Embryonic facial prominence (tissue), 1 donor: ENCODE measurements around the gene CENATAC.
"Not testable (repeated sequence)": the region's sequence is repeated elsewhere in the genome, so short reads cannot be mapped to it uniquely, and the experiment has no call there.

Experiments
- DNase-seq: peaks from one replicate; pipeline ENCODE4 v3.0.0-alpha.2; 2016; ENCODE audit errors: extremely low spot score

Gene CENATAC

DNA sequence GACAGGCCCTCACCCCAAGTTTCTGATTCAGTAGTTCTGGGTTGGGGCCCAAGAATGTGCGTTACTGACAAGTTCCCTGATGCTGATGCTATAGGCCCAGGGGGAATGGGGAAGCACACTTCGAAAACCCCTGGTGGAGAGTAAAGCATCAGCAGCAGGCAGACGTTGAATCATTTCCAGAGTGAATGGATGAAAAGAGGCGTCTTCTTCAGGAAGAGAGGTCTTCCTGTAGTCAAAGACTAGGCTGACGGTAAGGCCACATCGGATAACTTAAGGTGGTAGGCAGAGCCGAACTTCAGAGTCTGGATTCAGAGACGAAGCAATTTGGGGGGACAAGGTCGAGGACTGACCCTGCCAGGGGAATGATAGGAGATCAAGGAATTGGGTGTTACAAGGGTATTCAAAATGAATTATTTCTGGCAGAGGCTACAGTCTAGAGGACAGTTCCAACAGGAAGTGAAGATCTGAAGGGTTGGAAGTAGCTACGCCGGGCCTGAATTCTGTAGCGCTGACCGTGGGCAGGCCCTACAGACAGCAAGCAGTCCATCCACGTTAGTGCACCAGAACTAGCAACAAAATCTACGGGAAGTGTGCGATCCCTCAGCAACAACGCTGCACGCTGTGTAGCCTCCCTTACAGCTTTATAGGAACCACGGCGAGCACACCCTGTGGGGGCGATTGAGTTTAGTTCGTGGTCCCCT, 862 bp upstream of the CENATAC start:
- no peak for DNase-seq

DNA sequence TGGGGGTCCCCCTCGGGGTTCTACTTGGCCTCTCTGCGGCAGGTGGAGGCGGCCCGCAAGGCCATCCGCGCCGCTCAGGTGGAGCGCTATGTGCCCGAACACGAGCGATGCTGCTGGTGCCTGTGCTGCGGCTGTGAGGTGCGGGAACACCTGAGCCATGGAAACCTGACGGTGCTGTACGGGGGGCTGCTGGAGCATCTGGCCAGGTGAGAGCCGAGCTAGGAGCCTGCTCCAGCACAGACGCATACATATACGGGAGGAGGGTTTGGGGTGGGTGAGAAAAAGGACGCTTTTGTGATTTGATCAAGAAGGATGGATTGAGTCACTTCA, 415 bp downstream of the CENATAC start:
- DNase-seq, result no peak

DNA sequence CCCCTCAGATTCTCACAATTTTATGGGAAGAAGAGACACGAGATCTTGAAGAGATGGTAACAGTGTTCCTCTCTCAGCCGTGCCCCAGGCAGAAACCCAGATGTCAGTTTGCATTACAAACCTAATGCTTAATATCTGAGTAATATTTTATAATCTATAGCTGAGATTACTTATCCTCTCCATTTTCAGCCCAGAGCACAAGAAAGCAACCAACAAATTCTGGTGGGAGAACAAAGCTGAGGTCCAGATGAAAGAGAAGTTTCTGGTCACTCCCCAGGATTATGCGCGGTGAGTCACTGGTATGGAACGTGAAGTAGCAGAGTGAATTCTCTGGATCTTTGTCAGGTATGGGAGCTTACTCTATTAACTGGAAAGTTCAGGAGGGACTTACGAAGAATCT, 884 bp downstream of the CENATAC start:
- DNase-seq, result no peak

DNA sequence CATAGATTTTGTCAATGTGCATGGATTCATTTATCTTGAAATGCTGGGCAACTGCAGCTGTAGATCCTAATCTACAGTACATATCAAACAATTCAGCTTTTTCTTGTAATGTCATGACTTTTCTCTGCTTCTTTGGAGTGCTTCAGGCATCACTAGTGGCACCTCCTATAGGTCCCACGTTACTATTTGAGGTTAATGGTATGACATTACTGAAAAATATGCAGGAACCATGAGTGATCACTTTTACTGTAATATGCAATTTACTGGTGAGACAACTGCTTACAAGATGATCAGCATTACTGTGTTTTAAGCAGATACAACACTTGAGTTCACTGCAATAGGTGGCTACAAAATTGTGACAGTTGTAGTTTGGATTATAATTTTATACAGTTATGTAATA, 3.0 kb downstream of the CENATAC start:
- no peak for DNase-seq

DNA sequence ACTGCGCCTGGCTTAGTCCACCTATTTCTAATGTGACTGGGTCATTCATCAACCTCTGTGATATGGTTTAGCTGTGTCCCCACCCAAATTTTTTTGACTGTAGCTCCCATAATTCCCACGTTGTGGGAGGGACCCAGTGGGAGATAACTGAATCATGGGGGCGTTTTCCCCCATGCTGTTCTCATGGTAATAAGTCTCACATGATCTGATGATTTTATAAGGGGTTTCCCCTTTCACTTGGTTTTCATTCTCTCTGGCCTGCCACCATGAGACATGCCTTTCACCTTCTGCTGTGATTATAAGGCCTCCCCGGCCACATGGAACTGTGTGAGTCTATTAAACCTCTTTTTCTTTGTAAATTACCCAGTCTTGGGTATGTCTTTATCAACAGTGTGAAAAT, 8.7 kb downstream of the CENATAC start:
- DNase-seq, result no peak

DNA sequence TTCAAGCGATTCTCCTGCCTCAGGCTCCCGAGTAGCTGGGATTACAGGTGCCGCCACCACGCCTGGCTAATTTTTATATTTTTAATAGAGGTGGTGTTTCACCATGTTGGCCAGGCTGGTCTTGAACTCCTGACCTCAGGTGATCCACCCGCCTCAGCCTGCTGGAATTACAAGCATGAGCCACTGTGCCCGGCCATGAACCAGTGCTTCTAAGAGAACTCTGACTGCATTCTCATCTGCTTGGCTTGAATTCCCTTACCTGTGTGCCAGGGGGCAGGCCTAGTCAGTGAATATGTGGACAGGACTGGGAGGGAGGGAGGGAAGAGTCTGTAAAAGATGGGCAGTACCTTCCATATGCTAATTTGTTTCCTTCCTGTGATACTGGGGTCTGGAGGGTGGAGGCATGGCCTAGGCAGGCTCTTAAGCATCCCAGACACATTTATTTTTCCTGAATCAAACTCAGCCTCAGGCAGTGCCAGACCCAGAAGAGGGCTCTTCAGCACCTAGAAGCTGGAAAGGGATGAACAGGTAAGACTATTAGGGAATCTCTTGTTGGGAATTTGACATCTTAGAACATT, 13.6 kb downstream of the CENATAC start:
- no peak for DNase-seq

DNA sequence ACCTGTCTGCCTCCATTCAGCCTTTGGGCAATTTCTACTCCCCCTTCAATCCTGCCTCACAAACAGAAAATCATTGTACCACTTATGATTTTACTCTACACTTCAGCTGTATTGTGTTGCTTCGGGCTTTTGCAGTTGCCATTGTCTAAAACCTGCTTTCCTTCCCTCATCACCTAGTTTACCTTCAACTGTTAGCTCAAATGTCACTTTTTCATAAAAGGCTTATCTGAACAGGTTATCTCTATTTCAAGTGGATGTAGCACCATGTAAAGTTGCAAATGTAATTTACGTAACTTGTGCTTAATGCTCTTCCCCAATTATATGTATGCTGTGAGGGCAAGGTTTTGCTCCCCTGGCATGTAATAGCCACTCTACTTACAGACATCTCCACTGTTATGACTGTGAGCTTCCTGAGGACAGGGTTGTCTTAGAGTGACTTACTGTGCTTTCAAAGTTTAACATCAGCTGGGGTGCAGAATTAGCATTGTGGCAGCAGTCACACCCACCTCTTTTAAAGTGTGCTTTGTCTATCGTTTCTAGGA, 14.8 kb downstream of the CENATAC start:
- DNase-seq, result no peak

DNA sequence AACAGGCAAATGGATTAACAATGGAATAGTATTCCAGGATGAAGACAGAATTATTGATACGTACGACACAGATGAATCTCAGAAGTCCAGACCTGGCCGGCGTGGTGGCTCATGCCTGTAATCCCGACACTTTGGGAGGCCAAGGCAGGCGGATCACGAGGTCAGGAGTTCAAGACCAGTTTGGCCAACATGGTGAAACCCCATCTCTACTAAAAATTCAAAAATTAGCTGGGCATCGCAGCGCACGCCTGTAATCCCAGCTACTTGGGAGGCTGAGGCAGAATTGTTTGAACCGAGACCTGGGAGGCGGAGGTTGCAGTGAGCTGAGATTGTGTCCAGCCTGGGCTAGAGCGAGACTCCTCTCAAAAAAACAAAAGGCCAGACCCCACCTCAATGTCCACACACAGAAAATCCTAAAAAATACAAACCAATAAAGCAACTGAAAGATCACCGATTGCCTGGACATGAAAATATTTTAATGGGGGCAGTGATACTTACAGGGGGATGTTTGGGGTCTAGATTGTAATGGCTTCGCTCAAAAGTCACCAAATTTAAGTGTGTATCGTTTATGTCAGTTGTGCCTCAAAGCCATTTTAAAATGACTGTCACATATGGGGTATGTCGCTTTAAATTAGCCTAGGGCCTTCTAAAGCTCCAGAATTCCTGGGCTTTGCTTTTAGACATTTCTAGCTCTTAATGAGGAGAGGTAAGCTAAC, 16.4 kb downstream of the CENATAC start:
- no peak for DNase-seq

DNA sequence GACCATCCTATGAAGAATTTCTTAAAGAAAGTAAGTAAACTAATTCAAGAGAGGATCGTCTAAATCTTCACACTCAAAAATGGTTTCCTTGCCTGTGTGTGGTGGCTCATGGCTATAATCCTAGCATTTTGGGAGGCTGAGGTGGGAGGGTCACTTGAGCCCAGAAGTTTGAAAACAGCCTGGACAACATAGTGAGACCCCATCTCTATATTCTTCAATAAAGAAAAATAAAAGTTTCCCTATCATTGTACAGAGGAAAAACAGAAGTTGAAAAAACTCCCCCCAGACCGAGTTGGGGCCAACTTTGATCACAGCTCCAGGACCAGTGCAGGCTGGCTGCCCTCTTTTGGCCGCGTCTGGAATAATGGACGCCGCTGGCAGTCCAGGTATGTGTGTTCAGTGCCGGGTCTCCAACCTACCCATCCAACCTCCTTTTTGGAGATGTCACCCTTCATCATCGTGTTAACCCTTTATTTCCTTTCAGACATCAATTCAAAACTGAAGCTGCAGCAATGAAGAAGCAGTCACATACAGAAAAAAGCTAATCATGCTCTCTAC, 17.2 kb downstream of the CENATAC start:
- DNase-seq, result no peak

DNA sequence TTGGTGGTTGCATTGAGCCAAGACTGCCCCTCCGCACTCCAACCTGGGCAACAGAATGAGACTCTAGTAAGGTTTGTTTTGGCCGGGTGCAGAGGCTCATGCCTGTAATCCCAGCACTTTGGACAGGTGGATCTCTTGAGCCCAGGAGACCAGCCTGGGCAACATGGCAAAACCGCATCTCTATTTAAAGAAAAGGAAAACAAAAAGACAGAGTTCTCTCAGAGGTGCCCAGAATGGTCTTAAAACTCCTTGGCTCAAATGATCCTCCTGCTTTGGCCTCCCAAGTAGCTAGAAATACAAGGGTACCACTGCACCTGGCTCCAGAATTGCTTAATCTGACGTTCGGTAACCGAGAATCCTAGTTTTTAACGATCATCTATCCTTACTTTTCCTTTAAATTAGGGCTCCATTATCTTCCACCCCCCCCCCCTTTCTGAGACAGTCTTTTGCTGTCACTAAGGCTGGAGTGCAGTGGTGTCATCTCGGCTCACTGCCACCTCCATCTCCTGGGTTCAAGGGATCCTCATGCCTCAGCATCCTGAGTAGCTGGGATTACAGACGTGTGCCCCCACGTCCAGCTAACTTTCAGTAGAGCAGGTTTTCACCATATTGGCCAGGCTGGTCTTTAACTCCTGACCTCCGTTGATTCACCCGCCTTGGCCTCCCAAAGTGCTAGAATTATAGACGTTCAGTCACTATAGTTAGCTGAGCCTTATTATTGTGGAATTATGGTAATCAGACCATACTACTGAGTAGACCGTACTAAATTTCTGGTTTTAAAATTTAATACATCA, 18.5 kb downstream of the CENATAC start:
- DNase-seq, result no peak

DNA sequence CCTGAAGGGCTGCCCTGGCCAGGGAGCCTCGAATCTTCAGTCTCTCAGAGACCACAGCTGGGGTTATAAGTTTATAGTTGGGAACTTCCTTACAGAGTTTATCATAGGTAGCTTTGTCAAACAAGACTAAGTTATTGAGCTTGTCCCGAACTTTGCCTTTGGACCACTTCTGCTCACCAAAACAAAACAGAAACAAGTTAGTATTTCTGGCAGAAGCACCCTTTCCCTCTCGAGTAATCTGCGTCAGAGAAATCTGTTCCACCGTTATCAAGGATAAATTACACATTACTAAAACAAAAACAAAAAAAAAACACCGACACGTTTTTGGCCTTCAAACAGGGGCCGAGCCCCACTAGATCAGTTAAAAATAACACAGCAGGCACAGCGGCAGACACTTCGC, 19.4 kb downstream of the CENATAC start:
- not testable (repeated sequence) for DNase-seq

DNA sequence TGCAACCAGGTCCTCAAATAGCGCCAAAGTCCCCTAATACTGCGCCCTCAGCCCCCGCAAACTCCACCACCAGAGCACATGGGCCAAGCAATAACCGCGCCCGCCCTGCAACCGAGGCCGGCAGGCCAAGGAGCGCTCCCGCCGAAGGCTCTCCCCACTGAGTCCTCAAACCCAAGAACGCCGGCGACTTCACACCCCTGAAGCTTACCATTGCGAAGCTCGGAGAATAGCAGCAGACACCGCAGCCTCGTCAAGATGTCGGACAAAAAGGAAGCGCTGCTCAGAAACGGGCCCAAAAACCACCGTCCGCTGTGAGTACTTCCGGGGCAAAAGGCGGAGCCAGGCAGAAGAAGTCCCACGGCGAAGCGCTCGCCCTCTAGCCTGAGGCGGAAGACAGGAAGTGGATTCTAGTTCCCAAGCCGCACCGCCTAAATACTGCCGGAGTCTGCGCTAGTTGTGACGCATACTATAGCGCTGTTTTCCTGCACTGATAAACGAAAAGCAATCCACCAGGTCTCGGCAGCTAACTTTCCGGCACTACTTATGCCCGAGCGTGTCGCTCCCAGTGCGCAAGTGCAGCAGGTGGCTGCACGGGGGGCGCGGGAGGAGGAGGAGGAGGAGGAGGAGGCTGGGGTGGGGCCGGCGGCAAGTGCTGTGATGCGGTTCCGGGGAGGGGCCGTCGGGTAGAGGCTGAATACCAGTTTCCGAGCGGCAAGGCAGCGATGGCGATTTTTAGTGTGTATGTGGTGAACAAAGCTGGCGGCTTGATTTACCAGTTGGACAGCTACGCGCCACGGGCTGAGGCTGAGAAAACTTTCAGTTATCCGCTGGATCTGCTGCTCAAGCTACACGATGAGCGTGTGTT, 20.4 kb downstream of the CENATAC start, which contains the start of the genes RPS25 and TRAPPC4:
TSS of gene RPS25 (minus strand) at position 270 of the 865 bp plus-strand sequence. CDS start at position 211, 59 bp downstream.
TSS of gene TRAPPC4 (plus strand) at position 693 of the 865 bp plus-strand sequence. CDS start at position 723, 30 bp downstream.
- peak; percentile 95 for DNase-seq

DNA sequence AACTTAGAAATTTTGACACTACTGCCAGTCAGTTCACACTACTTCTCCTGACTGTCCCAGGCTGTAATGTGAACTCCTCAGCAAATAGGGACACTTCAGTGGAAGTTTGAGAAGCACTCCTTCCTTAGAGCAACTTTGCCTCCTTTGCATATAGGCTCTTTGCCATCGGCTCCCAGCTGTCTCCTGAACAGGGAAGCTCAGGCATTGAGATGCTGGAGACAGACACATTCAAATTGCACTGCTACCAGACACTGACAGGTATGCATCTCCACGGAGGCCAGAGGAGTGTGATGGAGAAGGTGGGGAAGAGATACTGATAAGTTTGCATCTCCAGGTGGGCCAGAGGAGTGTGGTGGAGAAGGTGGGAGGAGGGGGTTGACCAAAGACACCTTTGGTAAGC, 22.1 kb downstream of the CENATAC start:
- DNase-seq, result no peak

DNA sequence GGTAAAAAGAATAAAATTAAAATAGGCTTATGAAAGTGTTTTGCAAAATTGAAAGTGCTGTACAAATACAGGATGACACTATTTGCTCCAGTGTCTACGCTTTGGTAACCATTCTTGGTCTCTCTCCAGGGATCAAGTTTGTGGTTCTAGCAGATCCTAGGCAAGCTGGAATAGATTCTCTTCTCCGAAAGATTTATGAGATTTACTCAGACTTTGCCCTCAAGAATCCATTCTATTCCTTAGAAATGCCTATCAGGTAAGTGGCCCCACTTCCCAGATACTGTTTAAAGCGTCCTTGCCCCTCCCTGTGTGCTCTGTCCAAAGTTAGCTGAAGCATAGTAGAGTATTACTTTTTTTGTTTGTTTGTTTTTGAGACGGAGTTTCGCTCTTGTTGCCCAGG, 23.7 kb downstream of the CENATAC start:
- no peak for DNase-seq

DNA sequence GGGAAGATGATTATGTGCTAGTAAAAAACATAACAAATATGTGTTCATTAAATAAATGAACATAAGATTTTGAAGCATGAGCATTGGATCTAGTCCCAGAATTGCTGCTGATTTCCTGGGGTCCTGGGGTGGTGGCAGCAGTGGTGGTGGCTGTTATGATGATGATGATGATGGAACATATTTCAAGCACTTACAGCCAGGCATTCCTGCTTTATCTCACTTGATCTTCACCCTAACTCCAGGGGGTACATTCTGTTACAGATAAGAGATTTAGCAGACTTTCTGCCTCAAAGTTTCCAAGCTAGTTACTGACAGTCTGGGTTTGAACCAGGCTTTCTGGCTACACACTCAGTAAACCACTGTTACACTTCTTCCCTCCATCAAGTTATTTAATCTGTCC, 25.8 kb downstream of the CENATAC start:
- no peak for DNase-seq

DNA sequence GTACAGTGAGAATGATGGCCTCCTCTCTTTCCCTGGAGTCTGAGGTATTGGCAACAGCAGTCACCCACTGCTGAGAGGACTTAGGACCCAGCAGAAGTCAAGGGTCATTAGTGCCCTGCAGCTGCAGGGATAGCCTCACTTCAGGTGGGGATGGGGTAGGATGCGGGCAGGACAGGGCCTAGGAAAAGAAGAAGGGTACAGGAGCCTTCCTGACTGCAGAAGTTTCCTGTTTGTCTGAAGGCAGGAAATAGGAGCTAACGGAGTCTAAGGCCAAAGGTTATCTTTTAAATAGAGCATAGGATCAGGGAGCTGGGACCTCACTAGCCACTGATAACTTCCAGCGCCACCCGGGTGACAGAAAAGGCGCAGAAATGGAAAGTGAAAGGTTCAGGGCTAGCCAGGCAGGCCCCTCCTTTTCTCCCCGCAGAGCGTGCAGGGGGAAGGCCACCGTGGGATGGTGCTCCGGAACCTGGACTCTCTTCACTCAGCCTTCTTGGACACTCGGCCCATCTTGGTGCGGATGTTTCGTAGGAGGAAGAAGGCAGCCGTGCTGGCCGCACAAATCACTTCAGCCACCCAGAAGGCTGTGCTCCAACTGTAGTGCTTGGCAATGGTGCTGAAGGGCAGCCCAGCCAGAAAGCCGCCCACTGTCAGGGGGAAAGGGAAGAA, 26.6 kb downstream of the CENATAC start:
- no peak for DNase-seq

DNA sequence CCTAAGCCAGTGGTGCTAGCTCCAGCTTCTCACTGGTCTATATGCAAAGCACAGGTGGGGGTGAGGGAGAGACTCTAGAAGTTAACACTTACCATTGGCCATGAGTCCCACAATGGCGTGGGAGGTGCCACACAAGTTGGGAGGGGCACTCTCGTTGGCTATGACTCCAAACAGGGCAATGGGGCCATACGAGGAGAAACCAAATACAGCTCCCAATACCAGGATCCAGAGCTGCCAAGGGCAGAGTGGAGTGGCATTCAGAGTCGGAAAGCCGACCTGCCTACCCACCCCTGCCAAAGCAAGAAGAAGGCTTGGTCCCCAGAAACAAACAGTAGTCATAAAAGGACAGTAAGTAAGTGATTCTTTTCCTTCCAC, 27.1 kb downstream of the CENATAC start:
- no peak for DNase-seq

DNA sequence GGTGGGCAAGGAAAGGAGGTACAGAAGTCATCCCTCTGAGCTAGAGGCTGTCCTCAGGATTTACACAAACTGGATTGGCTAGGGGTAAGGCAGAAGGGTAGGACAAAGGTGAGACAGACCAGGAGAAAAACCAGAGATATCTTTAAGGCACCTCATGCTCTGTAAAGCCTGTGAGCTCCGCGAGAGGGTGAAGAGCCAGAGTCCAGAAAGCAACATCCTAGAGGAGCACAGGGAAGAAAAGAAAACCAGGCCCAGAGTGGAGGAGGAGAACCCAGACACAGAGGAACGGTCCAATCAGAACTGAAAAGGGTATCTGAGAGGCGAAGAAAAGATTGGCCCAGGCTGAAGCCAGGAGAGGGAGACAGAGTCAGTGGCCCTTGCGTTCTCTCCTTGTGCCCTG, 27.6 kb downstream of the CENATAC start:
- no peak for DNase-seq

DNA sequence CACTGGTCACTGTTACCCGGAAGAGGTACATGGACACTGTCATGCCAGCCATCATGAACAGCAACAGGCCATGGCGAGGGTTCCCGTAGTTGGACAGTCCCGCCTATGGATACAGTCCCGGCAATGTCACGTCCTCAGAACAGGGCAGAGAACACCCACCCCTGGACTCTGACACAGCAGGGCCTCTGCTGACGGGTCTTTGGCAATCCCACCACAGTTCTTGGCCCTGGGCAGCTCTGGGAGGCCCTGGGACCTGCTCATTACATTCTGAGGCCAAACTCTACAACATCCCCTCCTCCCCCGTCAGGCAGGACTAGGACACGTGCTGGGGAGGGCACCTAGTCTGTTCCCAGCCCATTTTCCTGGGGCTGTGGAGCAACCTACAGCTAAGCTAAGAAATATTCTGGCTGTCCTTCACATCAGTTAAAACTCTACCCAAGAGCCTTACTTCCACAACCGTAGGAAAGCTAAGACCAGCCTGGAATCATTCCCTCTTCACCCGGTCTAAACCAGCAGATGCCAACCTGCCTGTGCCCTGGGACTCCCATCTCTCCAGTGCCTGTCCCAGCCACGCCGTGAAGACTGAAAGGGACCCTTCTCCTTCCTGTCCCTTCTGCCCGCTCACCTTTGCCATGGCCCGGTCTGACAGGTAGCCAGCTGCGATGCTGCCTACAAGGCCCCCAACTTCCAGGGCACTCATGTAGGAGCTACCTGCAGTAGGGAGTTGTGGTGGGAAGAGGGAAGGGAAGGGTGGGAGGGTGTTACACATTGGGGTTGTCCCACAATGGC, 28.2 kb downstream of the CENATAC start:
- DNase-seq, result no peak
